ENCODE results near the gene RGS7. TPM values are rescaled to one million over a fixed set of nuclear protein-coding genes. Genes with fewer than 3 reads are reported as not detected.

Gene RGS7
- total and polyA plus RNA-seq, 2 of the 8 experiments (the other 6 are each of a cell fraction or from before 2014, with no cell fraction given) = 1.6 to 3.0 TPM

DNA sequence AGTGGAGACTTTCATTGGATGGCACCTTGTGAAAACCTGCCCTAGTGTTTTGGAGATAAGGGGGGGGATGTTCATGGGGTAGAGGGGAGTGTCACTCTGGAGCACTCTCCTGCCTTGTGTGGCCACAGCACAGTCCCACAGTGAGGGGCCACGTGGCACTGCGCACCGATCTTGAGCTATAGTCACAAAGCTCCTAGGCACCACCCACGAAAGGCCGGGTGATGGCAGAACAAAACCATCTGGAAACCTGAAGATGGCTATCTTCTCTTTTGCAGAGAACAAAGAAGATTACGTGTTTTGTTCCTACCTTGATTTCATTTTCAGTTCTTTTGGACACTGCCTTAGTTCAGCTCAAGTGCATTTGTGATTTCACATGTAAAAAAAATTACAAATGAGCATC lies 220.6 kb downstream of the RGS7 start:
- Histone ChIP-seq H3K4ac (replicated peaks; ENCODE audit: insufficient read length, low read depth, low read length) (no peak overlapping the region), H4K5ac (ENCODE audit: insufficient read length, low read depth, low read length) (no peak overlapping the region), H3K14ac (ENCODE audit: insufficient read length) (no peak overlapping the region), H3K79me2 (ENCODE audit: control insufficient read depth in 1 of 2, insufficient read depth in 2 of 2, low read length in 2 of 2) (no peaks in the 10 kb centered on the region), H3K56ac (replicated peaks; ENCODE audit: insufficient read length, low read depth, low read length) (no peak overlapping the region), H3K4me2 (ENCODE audit: insufficient read depth in 1 of 2, low read depth in 2 of 2, low read length in 2 of 2) (no peak overlapping the region), H3K79me1 (ENCODE audit: low read depth, low read length) (no peaks in the 10 kb centered on the region), H3K27ac (ENCODE audit: low read depth, low read length) (no peak overlapping the region), H2BK15ac (ENCODE audit: low read length) (0 out of 2 replicates have a peak overlapping the region, but pooled peaks have one; percentile 5), H2BK120ac (replicated peaks; ENCODE audit: low read depth, low read length) (no peak overlapping the region), H2BK5ac (ENCODE audit: low read depth, low read length) (no peak overlapping the region), H2BK12ac (ENCODE audit: low read depth, low read length) (no peak overlapping the region), H3K4me1 (replicated peaks in 1 of 4; ENCODE audit: control insufficient read depth in 3 of 4, insufficient read depth in 4 of 4, low read length in 3 of 4) (no peaks in the 10 kb centered on the region), H3K9me3 (ENCODE audit: insufficient read depth in 2 of 2, low read depth in 1 of 2, low read length in 1 of 2) (0 out of 4 replicates have a peak, but pooled peaks cover 0 to 2% of the 10 kb centered on the region in 2 experiments), H3K4me3 (ENCODE audit: extremely low read depth in 1 of 4, insufficient read depth in 2 of 4, low read depth in 3 of 4, low read length in 4 of 4) (no peak overlapping the region), H3K18ac (ENCODE audit: extremely low read depth, low read length) (no peak overlapping the region), H4K8ac (ENCODE audit: extremely low read depth, insufficient read depth, low read length) (no peak overlapping the region), H2AK5ac (ENCODE audit: low read depth, low read length) (no peak overlapping the region), H2AFZ (ENCODE audit: low read length) (no peak overlapping the region), H2BK20ac (ENCODE audit: low read length) (no peak overlapping the region), H3K27me3 (replicated peaks in 1 of 4; ENCODE audit: control insufficient read depth in 3 of 4, extremely low read depth in 1 of 4, insufficient read depth in 3 of 4, low read length in 3 of 4) (no peaks in the 10 kb centered on the region), H3K23ac (ENCODE audit: insufficient read length) (no peak overlapping the region), H3K36me3 (ENCODE audit: control insufficient read depth in 2 of 4, insufficient read depth in 4 of 4, low read length in 3 of 4) (no peaks in the 10 kb centered on the region), H4K91ac (replicated peaks; ENCODE audit: insufficient read length, low read length) (no peak overlapping the region), H3K23me2 (ENCODE audit: low read depth, low read length) (0 out of 2 replicates have a peak, but pooled peaks cover 2% of the 10 kb centered on the region), H3K9ac (replicated peaks in 1 of 4; ENCODE audit: extremely low read depth in 1 of 4, low read depth in 3 of 4, low read length in 3 of 4) (no peak overlapping the region), H4K20me1 (replicated peaks in 1 of 2; ENCODE audit: control insufficient read depth in 1 of 2, insufficient read depth in 2 of 2, low read length in 2 of 2) (no peaks in the 10 kb centered on the region)
- DNase-seq (ENCODE audit: low read depth in 1 of 2, low spot score in 2 of 2) = no peak
- CTCF ChIA-PET (ENCODE audit: partially characterized antibody) = interaction anchor here (0.6 to 1.6 kb wide), 4 partner anchors 42 to 175 kb away, joined by 3 to 8 read pairs (median 4); no protein-coding TSS in a partner anchor
- POLR2A ChIA-PET (ENCODE audit: partially characterized antibody) = interaction anchor here (1.2 kb wide), 1 partner anchor 20 kb away, joined by 3 read pairs; no protein-coding TSS in a partner anchor
- FAIRE-seq = no peak
- WGBS, 2 experiments (ENCODE audit: extremely low coverage in 1 of 2, insufficient coverage in 1 of 2, insufficient read length in 1 of 2, insufficient replicate concordance in 2 of 2, low coverage in 1 of 2, low lambda C conversion rate in 2 of 2, missing lambda C conversion rate in 1 of 2) = 96% methylated on average over 6 of the region's 6 CpGs; no CpG with 5 or more reads in 1 of the 2 experiments
- no peak for TF ChIP-seq POLR2AphosphoS5 (IDR thresholded peaks at IDR 0.05; ENCODE audit: low read depth, low read length)
- no peak for TF ChIP-seq POLR2A (IDR thresholded peaks at IDR 0.05; ENCODE audit: control extremely low read depth in 1 of 2, low read depth in 2 of 2, low read length in 2 of 2)
- TF ChIP-seq PHF8 (conservative IDR thresholded peaks at IDR 0.05; ENCODE audit: low read depth, low read length) = no peak
- TF ChIP-seq RNF2 (IDR thresholded peaks at IDR 0.05; ENCODE audit: borderline replicate concordance, low read depth, low read length, missing control alignments, poor library complexity, severe bottlenecking) = no peak
- no peak for TF ChIP-seq KDM5A (IDR thresholded peaks at IDR 0.05; ENCODE audit: low read length)
- no peak for TF ChIP-seq GTF2F1 (IDR thresholded peaks at IDR 0.05; ENCODE audit: borderline replicate concordance, low read depth, low read length)
- no peak for TF ChIP-seq USF2 (IDR thresholded peaks at IDR 0.05; ENCODE audit: low read length)
- TF ChIP-seq BCL11A (IDR thresholded peaks at IDR 0.05; ENCODE audit: low read depth in 2 of 2, low read length in 2 of 2) = no peak
- no peak for TF ChIP-seq RAD21 (IDR thresholded peaks at IDR 0.05 in 1 of 2, conservative IDR thresholded peaks at IDR 0.05 in 1 of 2; ENCODE audit: low read depth in 2 of 2, low read length in 2 of 2)
- TF ChIP-seq E2F6 (IDR thresholded peaks at IDR 0.05) = no peak
- TF ChIP-seq HDAC2 (IDR thresholded peaks at IDR 0.05; ENCODE audit: borderline replicate concordance in 1 of 2, low read depth in 2 of 2, low read length in 2 of 2) = no peak
